T-helper 1 cell treated with Interleukin-12 subunit alpha and Interleukin-12 subunit beta and Interleukin-4 antibody, amounts not matched to agents 30 μg/mL and 1 μg/mL, for 36 hours (primary cell): ENCODE data around the gene AFAP1L1.

Experiments used
- H3K27ac Mint-ChIP-seq: one replicate; pipeline ENCODE4 v1.8.0; 2021; ENCODE audit warnings: mild to moderate bottlenecking, mixed read lengths
- H3K27me3 Mint-ChIP-seq: one replicate; pipeline ENCODE4 v1.8.0; 2021; ENCODE audit warnings: low read depth, mixed read lengths
- H3K36me3 Mint-ChIP-seq: one replicate; pipeline ENCODE4 v1.8.0; 2021; ENCODE audit warnings: low read depth, mixed read lengths
- H3K4me1 Mint-ChIP-seq: one replicate; pipeline ENCODE4 v1.8.0; 2021; ENCODE audit warnings: low read depth, mixed read lengths
- H3K4me3 Mint-ChIP-seq: one replicate; pipeline ENCODE4 v1.8.0; 2021; ENCODE audit warnings: mild to moderate bottlenecking, moderate library complexity, mixed read lengths
- H3K9me3 Mint-ChIP-seq: one replicate; pipeline ENCODE4 v1.8.0; 2021; ENCODE audit warnings: mixed read lengths

The AFAP1L1 gene

GRCh38 chr5:149324641-149325040 lies 53.0 kb downstream of the AFAP1L1 start:
- Mint-ChIP-seq H3K9me3 (no peaks in the 10 kb centered on the region), H3K27me3 (no peaks in the 10 kb centered on the region), H3K4me1 (no peaks in the 10 kb centered on the region), H3K36me3 (no peaks in the 10 kb centered on the region), H3K27ac (no peak overlapping the region), H3K4me3 (no peak overlapping the region)

- Mint-ChIP-seq H3K4me3 (no peak overlapping the region), H3K9me3 (no peaks in the 10 kb centered on the region), H3K27ac (no peak overlapping the region), H3K36me3 (no peaks in the 10 kb centered on the region), H3K4me1 (no peaks in the 10 kb centered on the region), H3K27me3 (no peaks in the 10 kb centered on the region)
These were observed 53.6 kb downstream of the AFAP1L1 start for GRCh38 chr5:149325166-149325735.

- no peak overlapping the region for H3K27ac Mint-ChIP-seq
- H3K9me3 Mint-ChIP-seq, result no peaks in the 10 kb centered on the region
- H3K4me1 Mint-ChIP-seq, result no peaks in the 10 kb centered on the region
- H3K4me3 Mint-ChIP-seq, result no peak overlapping the region
- H3K27me3 Mint-ChIP-seq, result no peaks in the 10 kb centered on the region
- H3K36me3 Mint-ChIP-seq, result no peaks in the 10 kb centered on the region
These were observed 54.2 kb downstream of the AFAP1L1 start for GRCh38 chr5:149325894-149326293.

GRCh38 chr5:149326611-149327010 lies 55.0 kb downstream of the AFAP1L1 start:
- H3K27me3 Mint-ChIP-seq, result no peaks in the 10 kb centered on the region
- no peaks in the 10 kb centered on the region for H3K9me3 Mint-ChIP-seq
- H3K4me3 Mint-ChIP-seq, result no peak overlapping the region
- H3K36me3 Mint-ChIP-seq, result no peaks in the 10 kb centered on the region
- no peak overlapping the region for H3K27ac Mint-ChIP-seq
- no peaks in the 10 kb centered on the region for H3K4me1 Mint-ChIP-seq

- no peaks in the 10 kb centered on the region for H3K9me3 Mint-ChIP-seq
- H3K27me3 Mint-ChIP-seq, result no peaks in the 10 kb centered on the region
- H3K4me3 Mint-ChIP-seq, result no peak overlapping the region
- H3K4me1 Mint-ChIP-seq, result no peaks in the 10 kb centered on the region
- H3K36me3 Mint-ChIP-seq, result no peaks in the 10 kb centered on the region
- H3K27ac Mint-ChIP-seq, result no peak overlapping the region
These were observed 56.5 kb downstream of the AFAP1L1 start for GRCh38 chr5:149328177-149328576.

- H3K27ac Mint-ChIP-seq, result no peak overlapping the region
- H3K27me3 Mint-ChIP-seq, result peaks cover 17% of the 10 kb centered on the region
- no peaks in the 10 kb centered on the region for H3K9me3 Mint-ChIP-seq
- H3K4me3 Mint-ChIP-seq, result no peak overlapping the region
- no peaks in the 10 kb centered on the region for H3K4me1 Mint-ChIP-seq
- H3K36me3 Mint-ChIP-seq, result no peaks in the 10 kb centered on the region
These were observed 62.2 kb downstream of the AFAP1L1 start for GRCh38 chr5:149333711-149334443.

GRCh38 chr5:149337736-149338135 lies 66.1 kb downstream of the AFAP1L1 start:
- no peak overlapping the region for H3K27ac Mint-ChIP-seq
- H3K4me1 Mint-ChIP-seq, result no peaks in the 10 kb centered on the region
- H3K36me3 Mint-ChIP-seq, result no peaks in the 10 kb centered on the region
- no peak overlapping the region for H3K4me3 Mint-ChIP-seq
- no peaks in the 10 kb centered on the region for H3K9me3 Mint-ChIP-seq
- peaks cover 17% of the 10 kb centered on the region for H3K27me3 Mint-ChIP-seq

- Mint-ChIP-seq H3K27me3 (peaks cover 20% of the 10 kb centered on the region), H3K27ac (no peak overlapping the region), H3K9me3 (no peaks in the 10 kb centered on the region), H3K4me1 (no peaks in the 10 kb centered on the region), H3K36me3 (no peaks in the 10 kb centered on the region), H3K4me3 (no peak overlapping the region)
These were observed 66.7 kb downstream of the AFAP1L1 start for GRCh38 chr5:149338364-149338763.

- peaks cover 13% of the 10 kb centered on the region for H3K4me1 Mint-ChIP-seq
- H3K27me3 Mint-ChIP-seq, result peaks cover 21% of the 10 kb centered on the region
- H3K4me3 Mint-ChIP-seq, result no peak overlapping the region
- H3K36me3 Mint-ChIP-seq, result peaks cover 5% of the 10 kb centered on the region
- no peak overlapping the region for H3K27ac Mint-ChIP-seq
- H3K9me3 Mint-ChIP-seq, result no peaks in the 10 kb centered on the region
These were observed 69.3 kb downstream of the AFAP1L1 start for GRCh38 chr5:149340920-149341319.

- H3K36me3 Mint-ChIP-seq, result peaks cover 11% of the 10 kb centered on the region
- H3K9me3 Mint-ChIP-seq, result no peaks in the 10 kb centered on the region
- H3K4me1 Mint-ChIP-seq, result peaks cover 16% of the 10 kb centered on the region
- no peak overlapping the region for H3K27ac Mint-ChIP-seq
- peaks cover 18% of the 10 kb centered on the region for H3K27me3 Mint-ChIP-seq
- no peak overlapping the region for H3K4me3 Mint-ChIP-seq
These were observed 70.2 kb downstream of the AFAP1L1 start for GRCh38 chr5:149341876-149342275.

- Mint-ChIP-seq H3K4me3 (peak overlapping the region; percentile 22), H3K9me3 (no peaks in the 10 kb centered on the region), H3K36me3 (peaks cover 32% of the 10 kb centered on the region), H3K27me3 (peaks cover 4% of the 10 kb centered on the region), H3K27ac (peak overlapping the region; percentile 87), H3K4me1 (peaks cover 37% of the 10 kb centered on the region)
These were observed 72.5 kb downstream of the AFAP1L1 start for GRCh38 chr5:149344151-149344550.

- H3K4me1 Mint-ChIP-seq, result peaks cover 47% of the 10 kb centered on the region
- H3K27me3 Mint-ChIP-seq, result peaks cover 4% of the 10 kb centered on the region
- peak within 1 kb of the TSS; percentile 87 for H3K27ac Mint-ChIP-seq
- H3K9me3 Mint-ChIP-seq, result no peaks in the 10 kb centered on the region
- peaks cover 43% of the 10 kb centered on the region for H3K36me3 Mint-ChIP-seq
- H3K4me3 Mint-ChIP-seq, result peak within 1 kb of the TSS; percentile 98
These were observed 73.7 kb downstream of the AFAP1L1 start, which contains the start of gene GRPEL2 for GRCh38 chr5:149345147-149345891. GRPEL2 (plus strand) TSS chr5:149345499; CDS start chr5:149345540, 41 bp downstream.

GRCh38 chr5:149345892-149346222 lies 74.2 kb downstream of the AFAP1L1 start:
- peaks cover 4% of the 10 kb centered on the region for H3K27me3 Mint-ChIP-seq
- no peaks in the 10 kb centered on the region for H3K9me3 Mint-ChIP-seq
- H3K27ac Mint-ChIP-seq, result peak overlapping the region; percentile 87
- H3K36me3 Mint-ChIP-seq, result peaks cover 48% of the 10 kb centered on the region
- H3K4me3 Mint-ChIP-seq, result peak overlapping the region; percentile 98
- H3K4me1 Mint-ChIP-seq, result peaks cover 52% of the 10 kb centered on the region

- Mint-ChIP-seq H3K4me3 (peak overlapping the region; percentile 86), H3K4me1 (peaks cover 67% of the 10 kb centered on the region), H3K36me3 (peaks cover 71% of the 10 kb centered on the region), H3K27me3 (no peaks in the 10 kb centered on the region), H3K27ac (peak overlapping the region; percentile 92), H3K9me3 (no peaks in the 10 kb centered on the region)
These were observed 76.9 kb downstream of the AFAP1L1 start for GRCh38 chr5:149348518-149348917.

GRCh38 chr5:149349382-149349781 lies 77.7 kb downstream of the AFAP1L1 start:
- H3K27me3 Mint-ChIP-seq, result no peaks in the 10 kb centered on the region
- H3K9me3 Mint-ChIP-seq, result no peaks in the 10 kb centered on the region
- H3K4me1 Mint-ChIP-seq, result peaks cover 69% of the 10 kb centered on the region
- peak overlapping the region; percentile 92 for H3K27ac Mint-ChIP-seq
- H3K36me3 Mint-ChIP-seq, result peaks cover 78% of the 10 kb centered on the region
- H3K4me3 Mint-ChIP-seq, result peak overlapping the region; percentile 86
